Gastroesophageal sphincter (tissue), 4 donors: ENCODE measurements around the gene ABCA7. TPM values are rescaled to one million over a fixed set of nuclear protein-coding genes. Genes with fewer than 3 reads are reported as not detected.
A peak's percentile ranks its signal among the peaks of the same experiment; 100 is the strongest.

Source experiments
- ATAC-seq: fragments of 150-250 bp; one replicate; pipeline ENCODE4 v1.9.1; 2016; ENCODE audit warnings: mild to moderate bottlenecking, moderate library complexity
- H3K27ac ChIP-seq, 4 donors: fragments of 200-600 bp; sonication (generic) in 3 of 4; 1 replicate in 3 of 4; 2 replicates in 1 of 4; pipeline ENCODE4 v1.5.1; 2016 to 2019
- H3K27me3 ChIP-seq: fragments of 200-600 bp; sonication (generic); one replicate; pipeline ENCODE4 v1.5.1; 2019
- H3K36me3 ChIP-seq, 2 donors: fragments of 200-600 bp; sonication (generic); one replicate each; pipeline ENCODE4 v1.5.1; 2019; ENCODE audit warnings: control low read depth in 1 of 2
- H3K4me1 ChIP-seq, 3 donors: fragments of 200-600 bp; sonication (generic); 1 replicate in 2 of 3; 2 replicates in 1 of 3; pipeline ENCODE4 v1.5.1; 2016 to 2019; ENCODE audit warnings: control low read depth in 2 of 3
- H3K4me3 ChIP-seq, 2 donors: fragments of 200-600 bp; sonication (generic); one replicate each; pipeline ENCODE4 v1.5.1; 2019; ENCODE audit warnings: mild to moderate bottlenecking in 1 of 2, moderate library complexity in 1 of 2
- H3K9me3 ChIP-seq, 3 donors: fragments of 200-600 bp; sonication (generic); one replicate each; pipeline ENCODE4 v1.5.1; 2017 to 2019; ENCODE audit warnings: control low read depth in 2 of 3
- EP300 ChIP-seq: sonication (generic); formaldehyde crosslinking; IDR thresholded peaks from one replicate; pipeline ENCODE4 v1.6.1; 2017; ENCODE audit warnings: antibody characterized with exemption, mild to moderate bottlenecking
- POLR2A ChIP-seq, 2 donors: fragments of 450-650 bp; IDR thresholded peaks; one replicate each; pipeline ENCODE4 v1.6.1; 2017; ENCODE audit warnings: antibody characterized with exemption in 2 of 2, mild to moderate bottlenecking in 2 of 2, moderate library complexity in 1 of 2
- POLR2AphosphoS5 ChIP-seq: sonication (generic); formaldehyde crosslinking; IDR thresholded peaks from one replicate; pipeline ENCODE4 v1.6.1; 2017; ENCODE audit warnings: antibody characterized with exemption
- WGBS, 2 donors: methylation state at CpG; one replicate each; pipeline ENCODE4 v1.1.5; 2018; ENCODE audit warnings: low coverage in 1 of 2; 5-methylcytosine and 5-hydroxymethylcytosine counted together
- total RNA-seq, 4 donors: library from RNA; depleted of rRNA; stranded (reverse); fragments of >200 nt; gene quantifications; one replicate each; pipeline ENCODE4 v1.1.0, GENCODE V29; 2016
- TF ChIP-seq, protein P1 (sequence below), 4 experiments: fragments of 200-600 bp in 2 of 4; fragments of 450-650 bp in 2 of 4; sonication (generic) in 1 of 4; IDR thresholded peaks; one replicate each; pipeline ENCODE4 v1.5.1; 2017 to 2019; ENCODE audit warnings: antibody characterized with exemption in 4 of 4, mild to moderate bottlenecking in 2 of 4, moderate library complexity in 2 of 4

The ABCA7 gene
- total RNA-seq, 4 donors from 2014 or later, result 3.9 to 14.3 (median 6.4) TPM

GRCh38 chr19:1014161-1015060 is 25.5 kb upstream of the ABCA7 start:
- no peaks in the 10 kb centered on the region for H3K9me3 ChIP-seq
- H3K4me3 ChIP-seq, result no peak overlapping the region
- no peaks in the 10 kb centered on the region for H3K27me3 ChIP-seq
- 95% methylated on average over 8 of the region's 49 CpGs; no CpG with 5 or more reads in 1 of the 2 donors for WGBS, 2 donors
- ATAC-seq, result no peak
- peaks cover 0 to 62% (median 45%) of the 10 kb centered on the region in 3 donors for H3K4me1 ChIP-seq
- no peak for TF ChIP-seq POLR2AphosphoS5
- peak in 1 of 2 donors; percentile 11 for TF ChIP-seq POLR2A (IDR thresholded peaks at IDR 0.05)
- H3K27ac ChIP-seq, result no peak overlapping the region
- H3K36me3 ChIP-seq, result peaks cover 0 to 67% of the 10 kb centered on the region in 2 donors

DNA sequence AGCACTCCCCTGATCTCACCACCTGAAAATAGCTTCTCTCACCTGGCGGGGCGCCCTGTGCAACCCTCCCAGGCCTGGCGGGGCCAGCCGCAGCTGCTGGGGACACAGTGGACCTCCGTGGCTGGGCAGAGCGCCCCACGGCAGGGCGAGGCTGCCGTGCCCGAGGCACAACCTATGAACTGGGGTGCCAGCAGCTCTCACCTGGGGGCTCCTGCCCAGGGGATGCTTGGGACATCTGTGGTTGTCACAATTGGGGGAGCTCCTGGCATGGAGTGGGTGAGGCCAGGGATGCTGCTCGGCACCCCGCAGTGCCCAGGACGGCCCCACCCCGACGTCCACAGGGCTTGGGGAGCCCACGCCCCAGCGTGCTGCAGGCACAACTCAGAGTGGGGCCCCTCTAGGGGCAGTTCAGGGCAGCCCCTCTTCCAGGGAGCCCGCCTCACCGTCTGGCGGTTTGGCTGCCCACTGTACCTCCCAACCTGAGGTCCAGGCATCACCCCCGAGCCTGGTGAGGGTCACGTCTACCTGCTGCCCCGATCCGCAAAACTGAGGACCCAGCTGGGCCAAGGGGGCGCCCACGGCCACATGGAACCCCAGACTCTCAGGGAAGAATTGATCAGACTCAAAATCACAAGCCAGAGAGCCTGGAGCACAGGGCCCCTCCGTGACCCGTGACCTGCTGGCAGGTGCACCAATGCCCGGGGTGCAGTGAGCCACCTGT is 24.7 kb upstream of the ABCA7 start:
- no peaks in the 10 kb centered on the region for H3K9me3 ChIP-seq
- no CpG with 5 or more reads among the region's 29 CpGs for WGBS, 2 donors
- H3K4me3 ChIP-seq, result no peak overlapping the region
- no peaks in the 10 kb centered on the region for H3K27me3 ChIP-seq
- no peak overlapping the region for H3K27ac ChIP-seq
- ATAC-seq, result no peak
- peaks cover 0 to 59% of the 10 kb centered on the region in 2 donors for H3K36me3 ChIP-seq
- no peak for TF ChIP-seq POLR2A (IDR thresholded peaks at IDR 0.05)
- TF ChIP-seq, protein P1, sequence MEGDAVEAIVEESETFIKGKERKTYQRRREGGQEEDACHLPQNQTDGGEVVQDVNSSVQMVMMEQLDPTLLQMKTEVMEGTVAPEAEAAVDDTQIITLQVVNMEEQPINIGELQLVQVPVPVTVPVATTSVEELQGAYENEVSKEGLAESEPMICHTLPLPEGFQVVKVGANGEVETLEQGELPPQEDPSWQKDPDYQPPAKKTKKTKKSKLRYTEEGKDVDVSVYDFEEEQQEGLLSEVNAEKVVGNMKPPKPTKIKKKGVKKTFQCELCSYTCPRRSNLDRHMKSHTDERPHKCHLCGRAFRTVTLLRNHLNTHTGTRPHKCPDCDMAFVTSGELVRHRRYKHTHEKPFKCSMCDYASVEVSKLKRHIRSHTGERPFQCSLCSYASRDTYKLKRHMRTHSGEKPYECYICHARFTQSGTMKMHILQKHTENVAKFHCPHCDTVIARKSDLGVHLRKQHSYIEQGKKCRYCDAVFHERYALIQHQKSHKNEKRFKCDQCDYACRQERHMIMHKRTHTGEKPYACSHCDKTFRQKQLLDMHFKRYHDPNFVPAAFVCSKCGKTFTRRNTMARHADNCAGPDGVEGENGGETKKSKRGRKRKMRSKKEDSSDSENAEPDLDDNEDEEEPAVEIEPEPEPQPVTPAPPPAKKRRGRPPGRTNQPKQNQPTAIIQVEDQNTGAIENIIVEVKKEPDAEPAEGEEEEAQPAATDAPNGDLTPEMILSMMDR (IDR thresholded peaks at IDR 0.05), result no peak
- no peak for TF ChIP-seq POLR2AphosphoS5
- H3K4me1 ChIP-seq, result peaks cover 0 to 70% (median 49%) of the 10 kb centered on the region in 3 donors

- 20% methylated on average over 1 of the region's 31 CpGs; no CpG with 5 or more reads in 1 of the 2 donors for WGBS, 2 donors
- peak overlapping the region in 3 of 4 donors; percentile 62 to 99 (median 68) for H3K27ac ChIP-seq
- TF ChIP-seq, protein P1 (IDR thresholded peaks at IDR 0.05), result no peak
- no peak for TF ChIP-seq EP300
- TF ChIP-seq POLR2A (IDR thresholded peaks at IDR 0.05), result no peak
- H3K4me3 ChIP-seq, result peak overlapping the region in 1 of 2 donors; percentile 7
- peaks cover 0 to 72% (median 49%) of the 10 kb centered on the region in 3 donors for H3K4me1 ChIP-seq
- H3K27me3 ChIP-seq, result no peaks in the 10 kb centered on the region
- H3K9me3 ChIP-seq, result no peaks in the 10 kb centered on the region
- ATAC-seq, result no peak
- peaks cover 0 to 51% of the 10 kb centered on the region in 2 donors for H3K36me3 ChIP-seq
Measured at GRCh38 chr19:1015782-1016646, 23.9 kb upstream of the ABCA7 start.

DNA sequence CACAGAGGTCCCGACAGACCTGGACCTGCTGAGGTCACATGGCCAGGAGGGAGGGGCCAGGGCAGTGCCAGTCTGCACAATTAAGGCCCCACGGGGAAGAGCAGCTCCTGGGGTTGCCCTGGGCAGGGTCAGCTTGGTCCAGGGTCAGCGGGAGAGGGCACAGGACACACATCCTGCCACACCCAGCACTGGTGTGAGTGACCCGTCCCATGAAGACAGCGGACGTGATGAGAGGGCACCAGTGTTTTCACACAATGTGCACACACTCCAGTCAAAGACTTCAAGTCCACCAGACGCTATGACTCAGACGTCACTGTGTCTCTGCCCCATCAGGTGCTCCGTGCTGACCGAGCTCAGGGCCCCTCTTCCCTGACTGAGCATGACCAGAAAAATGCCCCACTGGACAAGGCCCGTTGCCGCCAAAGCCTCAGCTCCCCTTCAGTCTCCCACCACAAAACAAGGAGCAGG is 23.2 kb upstream of the ABCA7 start:
- peaks cover 0 to 45% of the 10 kb centered on the region in 2 donors for H3K36me3 ChIP-seq
- 40 to 52% methylated on average over 2 to 5 of the region's 12 CpGs for WGBS, 2 donors
- TF ChIP-seq POLR2AphosphoS5, result peak; percentile 47
- no peak for TF ChIP-seq POLR2A (IDR thresholded peaks at IDR 0.05)
- TF ChIP-seq, protein P1 (IDR thresholded peaks at IDR 0.05), result no peak
- TF ChIP-seq EP300, result no peak
- peak overlapping the region in 1 of 2 donors; percentile 7 for H3K4me3 ChIP-seq
- H3K9me3 ChIP-seq, result no peaks in the 10 kb centered on the region
- H3K27me3 ChIP-seq, result no peaks in the 10 kb centered on the region
- ATAC-seq, result no peak
- H3K4me1 ChIP-seq, result peaks cover 0 to 74% (median 51%) of the 10 kb centered on the region in 3 donors
- peak overlapping the region in 3 of 4 donors; percentile 62 to 99 (median 68) for H3K27ac ChIP-seq
